Heart left ventricle (tissue), 16 donors: Measurements from ENCODE around the gene MACROD1. TPM values are rescaled to one million over a fixed set of nuclear protein-coding genes. Genes with fewer than 3 reads are reported as not detected.
A peak's percentile ranks its signal among the peaks of the same experiment; 100 is the strongest.

Experiments used
- ATAC-seq, 4 donors: fragments of 200-7000 bp; cut with Tn5 transposase; one replicate each; pipeline ENCODE4 v1.9.1; 2020 to 2022; ENCODE audit warnings: moderate library complexity in 4 of 4, mild to moderate bottlenecking in 3 of 4, moderate number of reproducible peaks in 1 of 4
- DNase-seq, 5 donors: peaks; one replicate each; pipeline ENCODE4 v3.0.0-alpha.2; 2020
- H3K27ac ChIP-seq, 12 donors: fragments of 200-600 bp; sonication (generic) in 4 of 12; one replicate each; pipeline versions ENCODE4 v1.5.0 to v1.8.0; 2016 to 2022; ENCODE audit warnings: mild to moderate bottlenecking in 2 of 12
- H3K27me3 ChIP-seq, 9 donors: fragments of 200-600 bp; sonication (generic) in 2 of 9; one replicate each; pipeline versions ENCODE4 v1.5.1 to v1.8.0; 2016 to 2022; ENCODE audit warnings: mild to moderate bottlenecking in 3 of 9
- H3K36me3 ChIP-seq, 9 donors: fragments of 200-600 bp; sonication (generic) in 2 of 9; one replicate each; pipeline versions ENCODE4 v1.5.0 to v1.8.0; 2018 to 2022; ENCODE audit warnings: mild to moderate bottlenecking in 2 of 9
- H3K4me1 ChIP-seq, 12 donors: fragments of 200-600 bp; sonication (generic) in 4 of 12; one replicate each; pipeline versions ENCODE4 v1.5.0 to v1.8.0; 2016 to 2022; ENCODE audit warnings: mild to moderate bottlenecking in 3 of 12
- H3K4me3 ChIP-seq, 12 donors: fragments of 200-600 bp; sonication (generic) in 4 of 12; one replicate each; pipeline versions ENCODE4 v1.5.0 to v1.8.0; 2017 to 2022; ENCODE audit warnings: mild to moderate bottlenecking in 9 of 12, moderate library complexity in 4 of 12
- H3K9me3 ChIP-seq, 12 donors: fragments of 200-600 bp; sonication (generic) in 4 of 12; one replicate each; pipeline versions ENCODE4 v1.5.0 to v1.8.0; 2016 to 2022; ENCODE audit warnings: mild to moderate bottlenecking in 1 of 12
- POLR2A ChIP-seq, 2 donors: fragments of 450-650 bp; IDR thresholded peaks; one replicate each; pipeline ENCODE4 v1.6.1; 2017; ENCODE audit warnings: antibody characterized with exemption in 2 of 2, mild to moderate bottlenecking in 2 of 2, moderate library complexity in 2 of 2
- WGBS, 4 donors: extraction: QIAGEN DNeasy Blood & Tissue Kit in 2 of 4; methylation state at CpG; one replicate each; pipeline versions ENCODE4 v1.1.5 to v1.1.7; 2013 to 2018; 5-methylcytosine and 5-hydroxymethylcytosine counted together
- intact Hi-C, 10 donors: fragments of 100-400 bp; cut with DNase I; formaldehyde crosslinking; loops; one replicate each; pipeline versions ENCODE4 v1.11.1 to v1.14.2; 2022
- polyA plus RNA-seq, 2 donors: library from polyadenylated mRNA; stranded (reverse); fragments of 200-250 nt; gene quantifications; one replicate each; pipeline ENCODE4 v1.2.3, GENCODE V29; 2013
- total RNA-seq, 9 donors: library from RNA; depleted of rRNA in 2 of 9; stranded (reverse); fragments of >200 nt in 2 of 9; fragmentation: NEBNext Ultra II Directional in 3 of 9; extraction: Animal tissue kit (Norgen Biotek cat#: 25700) in 3 of 9; gene quantifications; one replicate each; pipeline versions ENCODE4 v1.1.0 to v1.2.4, GENCODE V29; 2016 to 2023
- TF ChIP-seq, protein P1 (sequence below), 12 donors: fragments of 200-600 bp; sonication (generic) in 4 of 12; IDR thresholded peaks; one replicate each; pipeline versions ENCODE4 v1.5.0 to v1.8.0; 2018 to 2022; ENCODE audit warnings: antibody characterized with exemption in 12 of 12, mild to moderate bottlenecking in 5 of 12
- donor health status: ischemic (EF 13 %, LVEDD 7.1; RV severe dilation, severe dysfunction).
- donor health status: healthy with polysubstance abuse.
- donor health status: DM: no; HTN: yes; CAD: no.
- donor health status: DM: no; HTN: no; CAD: no.
- donor health status: ischemic (EF 25% LVEDD 6.9; RV normal size, moderate dysfunction).
- donor health status: ischemic (EF 25% LVEDD 5.7; RV mildly dilated, moderate dysfunction).
- donor health status: healthy.
- donor health status: DM: yes; HTN: yes; CAD: no.
- donor health status: ischemic (EF 35%, LVEDD 5.7; RV mildly dilated, moderate dysfunction).
- donor health status: nonischemic (EF 11% LVEDD 7.7; RV severe dilation, severe dysfunction).
- donor health status: DM: yes; HTN: yes; CAD: no.
- donor health status: PGD.
- donor health status: ischemic (EF 29% LVEDD 5.4; RV normal size, mild dysfunction).
- donor health status: nonischemic (EF 23%, LVEDD 6.1; RV moderate dilation, normal function).

The MACROD1 gene
- total and polyA plus RNA-seq, 11 donors, result 48.9 to 287 (median 116) TPM

DNA sequence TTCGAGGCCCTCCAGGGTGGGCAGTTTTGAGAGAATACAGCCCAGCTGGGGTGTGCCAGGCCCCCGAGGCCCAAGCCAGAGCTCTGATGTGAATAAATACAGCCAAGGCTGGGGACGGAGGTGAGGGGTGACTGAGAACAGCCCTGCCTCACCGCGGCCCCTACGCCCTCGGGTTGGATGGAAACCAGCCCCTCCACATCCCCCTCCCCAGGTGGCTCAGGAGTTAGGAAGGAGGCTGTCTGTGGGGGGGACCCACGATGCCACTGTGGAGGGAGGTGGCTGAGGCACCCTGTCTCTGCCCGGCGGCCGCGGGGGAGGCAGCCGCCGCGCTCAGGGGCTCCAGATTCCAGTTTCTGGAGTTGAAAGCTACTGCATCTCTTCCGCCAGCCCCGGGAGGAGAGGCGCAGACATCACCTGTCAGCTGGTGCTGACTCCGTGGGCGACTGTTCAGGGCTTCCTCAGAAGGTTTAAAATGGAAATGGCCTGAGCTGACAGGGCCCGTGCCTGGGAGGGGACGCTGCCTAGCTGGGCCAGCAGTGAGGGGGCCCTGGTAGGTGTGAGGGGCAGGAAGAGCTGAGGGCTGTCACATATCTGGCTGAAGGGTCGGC, 128.8 kb downstream of the MACROD1 start:
- Histone ChIP-seq H3K36me3 (no peaks in the 10 kb centered on the region), H3K4me3 (peak overlapping the region in 7 of 12 donors; percentile 43 to 68 (median 56)), H3K4me1 (peaks cover 0 to 24% (median 12%) of the 10 kb centered on the region in 12 donors), H3K27ac (peak overlapping the region in 5 of 12 donors; percentile 27 to 80 (median 55)), H3K27me3 (peaks cover 0 to 47% (median 2%) of the 10 kb centered on the region in 9 donors), H3K9me3 (no peaks in the 10 kb centered on the region)
- intact Hi-C loops, result no loop called here
- TF ChIP-seq, protein P1, sequence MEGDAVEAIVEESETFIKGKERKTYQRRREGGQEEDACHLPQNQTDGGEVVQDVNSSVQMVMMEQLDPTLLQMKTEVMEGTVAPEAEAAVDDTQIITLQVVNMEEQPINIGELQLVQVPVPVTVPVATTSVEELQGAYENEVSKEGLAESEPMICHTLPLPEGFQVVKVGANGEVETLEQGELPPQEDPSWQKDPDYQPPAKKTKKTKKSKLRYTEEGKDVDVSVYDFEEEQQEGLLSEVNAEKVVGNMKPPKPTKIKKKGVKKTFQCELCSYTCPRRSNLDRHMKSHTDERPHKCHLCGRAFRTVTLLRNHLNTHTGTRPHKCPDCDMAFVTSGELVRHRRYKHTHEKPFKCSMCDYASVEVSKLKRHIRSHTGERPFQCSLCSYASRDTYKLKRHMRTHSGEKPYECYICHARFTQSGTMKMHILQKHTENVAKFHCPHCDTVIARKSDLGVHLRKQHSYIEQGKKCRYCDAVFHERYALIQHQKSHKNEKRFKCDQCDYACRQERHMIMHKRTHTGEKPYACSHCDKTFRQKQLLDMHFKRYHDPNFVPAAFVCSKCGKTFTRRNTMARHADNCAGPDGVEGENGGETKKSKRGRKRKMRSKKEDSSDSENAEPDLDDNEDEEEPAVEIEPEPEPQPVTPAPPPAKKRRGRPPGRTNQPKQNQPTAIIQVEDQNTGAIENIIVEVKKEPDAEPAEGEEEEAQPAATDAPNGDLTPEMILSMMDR (IDR thresholded peaks at IDR 0.05), result no peak
- TF ChIP-seq POLR2A (IDR thresholded peaks at IDR 0.05), result no peak
- ATAC-seq, result peak in 2 of 4 donors; percentile 2 to 10
- WGBS, 4 donors, result 36 to 53% (median 44%) methylated on average over 23 of the region's 23 CpGs
- no peak for DNase-seq

DNA sequence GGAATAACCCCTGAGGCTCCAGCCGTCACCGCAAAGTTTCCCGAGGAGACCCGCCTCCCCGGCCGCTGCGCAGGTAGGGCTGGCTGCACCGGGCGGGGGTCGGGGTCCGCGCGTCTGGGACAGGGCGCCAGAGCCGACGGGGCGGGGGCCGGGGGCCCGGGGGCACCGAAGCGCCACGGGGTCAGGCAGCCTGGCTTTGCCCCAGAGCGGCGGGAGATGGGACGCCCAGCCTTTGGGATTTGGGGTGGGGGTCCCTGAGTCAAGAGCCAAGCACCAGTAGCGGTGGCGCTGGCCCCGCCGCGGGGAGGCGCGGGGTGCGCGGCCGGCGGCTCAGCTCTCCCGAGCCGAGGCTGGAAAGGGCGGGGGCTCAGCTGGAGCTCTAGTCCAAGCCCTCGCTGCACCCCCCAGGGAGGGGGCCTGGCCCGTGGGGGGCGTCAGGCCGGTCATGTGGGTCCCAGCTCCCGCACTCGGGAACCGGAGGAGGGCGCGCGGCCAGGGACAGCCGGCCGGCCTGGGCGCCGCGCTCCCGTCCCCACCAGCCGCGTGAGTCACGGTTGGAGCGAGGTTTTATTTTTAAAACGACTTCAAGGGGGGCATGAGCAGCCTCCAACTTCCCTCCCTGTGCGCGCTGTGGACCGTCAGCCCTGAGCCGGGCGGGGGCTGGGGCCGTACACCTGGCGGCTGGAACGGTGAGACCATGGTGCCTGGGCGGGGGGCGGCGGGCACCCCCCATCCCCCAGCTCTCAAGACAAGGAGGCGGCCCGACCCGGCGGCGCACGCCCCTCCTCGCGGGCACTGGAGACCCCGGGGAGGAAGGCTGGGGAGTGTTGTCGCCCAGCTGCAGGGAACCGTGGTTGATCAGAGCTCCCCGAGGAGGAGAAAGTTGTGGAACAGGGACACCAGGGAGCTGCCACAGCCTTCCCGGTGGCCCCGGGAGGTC, 129.6 kb downstream of the MACROD1 start:
- 2 to 5% (median 3%) methylated on average over 30 to 85 of the region's 85 CpGs for WGBS, 4 donors

DNA sequence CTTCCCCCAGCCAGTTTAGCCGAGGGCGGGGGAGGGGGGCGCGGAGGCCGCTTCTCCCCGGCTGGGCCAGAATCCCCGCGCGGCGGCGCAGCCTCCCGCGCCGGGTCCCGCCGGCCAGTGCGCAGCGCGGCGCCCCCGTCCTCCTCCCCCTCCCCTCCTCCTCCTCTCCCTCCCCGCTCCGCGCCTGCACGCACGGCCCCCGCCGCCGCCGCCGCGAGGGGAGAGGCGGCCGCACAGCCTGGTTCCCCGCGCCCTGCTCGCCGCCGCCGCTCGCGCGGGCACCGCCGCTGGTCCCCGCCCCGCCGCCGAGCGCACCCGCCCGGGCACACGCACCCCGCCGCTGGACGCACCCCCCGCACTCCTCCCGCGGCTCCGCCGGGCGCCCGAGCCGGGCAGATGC, 130.3 kb downstream of the MACROD1 start, which contains the start of gene FLRT1:
Gene FLRT1, plus strand, starts transcription at position 356 of the 400 bp plus-strand sequence. CDS start 80,337 bp downstream, outside the sequence.
- ATAC-seq (no peak), DNase-seq (no peak)
- Histone ChIP-seq H3K27me3 (peaks cover 0 to 47% (median 2%) of the 10 kb centered on the region in 9 donors), H3K9me3 (no peaks in the 10 kb centered on the region), H3K27ac (peak within 1 kb of the TSS in 6 of 12 donors; percentile 27 to 80 (median 47)), H3K4me1 (peaks cover 0 to 24% (median 12%) of the 10 kb centered on the region in 12 donors), H3K4me3 (peak within 1 kb of the TSS; percentile 43 to 68 (median 55)), H3K36me3 (no peaks in the 10 kb centered on the region)
- intact Hi-C loops, result no loop called here
- no peak for TF ChIP-seq POLR2A (IDR thresholded peaks at IDR 0.05)
- TF ChIP-seq, protein P1 (IDR thresholded peaks at IDR 0.05), result no peak
- 0 to 2% (median 1%) methylated on average over 12 to 52 of the region's 64 CpGs; no CpG with 5 or more reads in 1 of the 4 donors for WGBS, 4 donors

More for the DNA sequence above, 129.6 kb downstream of the MACROD1 start:
- peaks cover 0 to 24% (median 12%) of the 10 kb centered on the region in 12 donors for H3K4me1 ChIP-seq
- peak overlapping the region; percentile 43 to 68 (median 55) for H3K4me3 ChIP-seq
- H3K27ac ChIP-seq, result peak overlapping the region in 6 of 12 donors; percentile 27 to 80 (median 47)
- no peaks in the 10 kb centered on the region for H3K36me3 ChIP-seq
- intact Hi-C loops, result no loop called here
- ATAC-seq (peak in 3 of 4 donors; percentile 66 to 85 (median 67)), DNase-seq (peak in 3 of 5 donors; percentile 45 to 64 (median 49))
- peaks cover 0 to 47% (median 2%) of the 10 kb centered on the region in 9 donors for H3K27me3 ChIP-seq
- TF ChIP-seq POLR2A (IDR thresholded peaks at IDR 0.05), result no peak
- TF ChIP-seq, protein P1 (IDR thresholded peaks at IDR 0.05), result peak in 4 of 12 donors; percentile 9 to 19 (median 10)
- no peaks in the 10 kb centered on the region for H3K9me3 ChIP-seq
